22Rv1 (cell line): ENCODE data around the gene PARD3B.

Experiments used
- CTCF ChIP-seq: fragments of 450-650 bp; IDR thresholded peaks from 2 replicates; pipeline ENCODE4 v1.5.1; 2017; ENCODE audit warnings: mild to moderate bottlenecking
- ZFX ChIP-seq: fragments of 450-650 bp; IDR thresholded peaks from 2 replicates; pipeline ENCODE4 v1.6.1; 2017; ENCODE audit warnings: antibody characterized with exemption, borderline replicate concordance

- TF ChIP-seq CTCF: no peak
- no peak for TF ChIP-seq ZFX
Observed at GRCh38 chr2:205628422-205628821, 1083.1 kb downstream of the PARD3B start.
